Vagina (tissue), 2 donors: ENCODE measurements around the gene NR4A1. TPM values are rescaled to one million over a fixed set of nuclear protein-coding genes. Genes with fewer than 3 reads are reported as not detected.

Experiments used
- DNase-seq, 2 donors: peaks; one replicate each; pipeline ENCODE4 v3.0.0-alpha.2; 2017; ENCODE audit errors: extremely low spot score in 2 of 2
- H3K27ac ChIP-seq: fragments of 200-600 bp; sonication (generic); one replicate; pipeline ENCODE4 v1.5.1; 2019
- H3K27me3 ChIP-seq: fragments of 200-600 bp; sonication (generic); one replicate; pipeline ENCODE4 v1.5.1; 2019
- H3K36me3 ChIP-seq, 2 donors: fragments of 200-600 bp; sonication (generic); one replicate each; pipeline ENCODE4 v1.5.1; 2017 to 2019
- H3K4me1 ChIP-seq: fragments of 200-600 bp; sonication (generic); one replicate; pipeline ENCODE4 v1.5.1; 2019
- H3K4me3 ChIP-seq, 2 donors: fragments of 200-600 bp; sonication (generic); 1 replicate in 1 of 2; 2 replicates in 1 of 2; pipeline ENCODE4 v1.5.1; 2016 to 2019
- H3K9me3 ChIP-seq: fragments of 200-600 bp; sonication (generic); one replicate; pipeline ENCODE4 v1.5.1; 2019
- CTCF ChIP-seq, 3 experiments: fragments of 450-650 bp in 2 of 3; fragments of 200-600 bp in 1 of 3; sonication (generic) in 1 of 3; IDR thresholded peaks; one replicate each; pipeline ENCODE4 v1.5.1; 2017 to 2019; ENCODE audit warnings: antibody characterized with exemption in 3 of 3, mild to moderate bottlenecking in 2 of 3, moderate library complexity in 2 of 3
- POLR2A ChIP-seq, 2 donors: fragments of 450-650 bp; IDR thresholded peaks; one replicate each; pipeline ENCODE4 v1.6.1; 2017; ENCODE audit warnings: antibody characterized with exemption in 2 of 2, mild to moderate bottlenecking in 2 of 2, moderate library complexity in 2 of 2
- POLR2AphosphoS5 ChIP-seq, 2 donors: sonication (generic); formaldehyde crosslinking; IDR thresholded peaks; one replicate each; pipeline ENCODE4 v1.9.0; 2017; ENCODE audit warnings: antibody characterized with exemption in 2 of 2, mild to moderate bottlenecking in 2 of 2, low read depth in 1 of 2; ENCODE audit not compliant: insufficient read depth in 1 of 2
- intact Hi-C: fragments of 100-400 bp; cut with DNase I; formaldehyde crosslinking; loops from one replicate; pipeline ENCODE4 v1.15.1; 2023
- total RNA-seq: library from RNA; depleted of rRNA; stranded (reverse); fragments of >200 nt; gene quantifications from one replicate; pipeline ENCODE4 v1.2.3, GENCODE V29; 2016

Gene NR4A1
- total RNA-seq, result 465 TPM

- Histone ChIP-seq H3K4me3 (peak within 1 kb of the TSS; percentile 53 to 77), H3K9me3 (no peaks in the 10 kb centered on the region), H3K4me1 (peaks cover 27% of the 10 kb centered on the region), H3K27me3 (no peaks in the 10 kb centered on the region), H3K27ac (peak within 1 kb of the TSS; percentile 99), H3K36me3 (peaks cover 0 to 12% of the 10 kb centered on the region in 2 donors)
- intact Hi-C loops, result no loop called here
- TF ChIP-seq POLR2AphosphoS5 (IDR thresholded peaks at IDR 0.05; ENCODE audit: insufficient read depth in 1 of 2, low read depth in 1 of 2) (peak; percentile 81 to 99), POLR2A (IDR thresholded peaks at IDR 0.05) (peak; percentile 83 to 98), CTCF (IDR thresholded peaks at IDR 0.05) (no peak)
- DNase-seq, result peak in 1 of 2 donors; percentile 99
These were observed at the start of gene NR4A1 for GRCh38 chr12:52050758-52051541. Gene NR4A1, plus strand, starts transcription at chr12:52051442. Its CDS starts 2,887 bp downstream, at chr12:52054329.

DNA sequence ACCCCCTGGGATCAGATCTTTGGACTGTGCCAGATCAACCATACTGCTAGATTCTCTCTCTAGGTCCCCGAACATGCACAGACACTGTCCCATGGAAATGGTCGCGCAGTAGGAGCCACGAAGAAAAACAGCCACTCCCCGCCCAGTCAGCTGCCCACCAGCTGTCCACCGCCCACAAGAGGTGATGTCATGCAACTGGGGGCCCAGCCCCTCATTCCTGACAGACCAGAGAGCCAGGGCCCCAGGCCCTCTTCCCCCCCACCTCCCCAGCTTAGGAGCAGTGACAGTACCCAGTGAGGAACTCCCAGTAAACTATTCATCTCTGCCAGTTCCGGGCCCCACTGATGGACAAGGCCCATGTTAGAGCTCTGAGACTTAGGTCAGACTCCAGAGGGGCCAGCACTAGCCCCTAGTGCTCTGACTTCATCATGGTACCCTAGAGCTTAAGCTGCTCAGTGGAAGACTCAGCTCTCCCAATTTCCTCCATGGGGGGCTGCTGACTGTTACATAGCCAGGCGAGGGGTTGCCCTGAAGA is 48.2 kb upstream of the NR4A1 start:
- H3K4me3 ChIP-seq, result no peak overlapping the region
- DNase-seq, result no peak
- no peaks in the 10 kb centered on the region for H3K27me3 ChIP-seq
- no peaks in the 10 kb centered on the region for H3K36me3 ChIP-seq
- H3K9me3 ChIP-seq, result no peaks in the 10 kb centered on the region
- H3K27ac ChIP-seq, result no peak overlapping the region
- no peak for TF ChIP-seq POLR2A (IDR thresholded peaks at IDR 0.05)
- no peak for TF ChIP-seq CTCF (IDR thresholded peaks at IDR 0.05)
- peaks cover 19% of the 10 kb centered on the region for H3K4me1 ChIP-seq
- intact Hi-C loops, result no loop called here

- intact Hi-C loops, result no loop called here
- H3K9me3 ChIP-seq, result no peaks in the 10 kb centered on the region
- no peaks in the 10 kb centered on the region for H3K27me3 ChIP-seq
- no peak overlapping the region for H3K27ac ChIP-seq
- no peak for DNase-seq
- H3K4me3 ChIP-seq, result no peak overlapping the region
- peaks cover 24% of the 10 kb centered on the region for H3K4me1 ChIP-seq
- no peak for TF ChIP-seq CTCF (IDR thresholded peaks at IDR 0.05)
- no peak for TF ChIP-seq POLR2AphosphoS5 (IDR thresholded peaks at IDR 0.05; ENCODE audit: insufficient read depth in 1 of 2, low read depth in 1 of 2)
- TF ChIP-seq POLR2A (IDR thresholded peaks at IDR 0.05), result no peak
- no peaks in the 10 kb centered on the region for H3K36me3 ChIP-seq
These were observed 47.7 kb upstream of the NR4A1 start for GRCh38 chr12:52003591-52003990.

- no peaks in the 10 kb centered on the region for H3K27me3 ChIP-seq
- H3K36me3 ChIP-seq, result no peaks in the 10 kb centered on the region
- peaks cover 30% of the 10 kb centered on the region for H3K4me1 ChIP-seq
- TF ChIP-seq POLR2A (IDR thresholded peaks at IDR 0.05) (no peak), CTCF (IDR thresholded peaks at IDR 0.05) (peak; percentile 56 to 71 (median 70)), POLR2AphosphoS5 (IDR thresholded peaks at IDR 0.05; ENCODE audit: insufficient read depth in 1 of 2, low read depth in 1 of 2) (peak in 1 of 2 donors; percentile 24)
- H3K9me3 ChIP-seq, result no peaks in the 10 kb centered on the region
- H3K27ac ChIP-seq, result no peak overlapping the region
- intact Hi-C loops, result no loop called here
- H3K4me3 ChIP-seq, result no peak overlapping the region
- DNase-seq, result no peak
These were observed 47.1 kb upstream of the NR4A1 start for GRCh38 chr12:52004042-52004648.
